RKO (cell line): ENCODE measurements around the gene TARS3.

Source experiments
- DNase-seq: peaks from one replicate; pipeline ENCODE4 v3.0.0-alpha.2; 2016; ENCODE audit warnings: low spot score

TARS3 gene

DNA sequence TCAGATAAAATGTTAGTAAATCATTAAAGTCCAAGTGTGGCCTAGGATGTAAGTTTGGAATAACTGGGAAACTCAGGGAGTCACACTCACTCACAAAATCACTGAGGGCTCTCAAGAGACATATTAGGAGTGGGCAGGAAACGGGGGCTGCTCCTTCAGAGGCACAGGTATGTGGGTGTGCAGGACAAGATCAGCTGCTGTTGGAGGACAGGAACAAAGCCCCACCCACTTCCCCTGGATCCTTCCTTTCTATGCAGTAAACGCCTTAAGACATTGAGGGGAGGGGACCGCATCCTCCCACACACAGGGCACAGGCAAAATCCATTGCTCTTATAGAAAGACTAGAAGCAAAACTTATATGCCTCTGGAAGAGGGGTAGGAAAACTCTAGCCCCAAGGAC, 102.3 kb downstream of the TARS3 start:
- no peak for DNase-seq

DNA sequence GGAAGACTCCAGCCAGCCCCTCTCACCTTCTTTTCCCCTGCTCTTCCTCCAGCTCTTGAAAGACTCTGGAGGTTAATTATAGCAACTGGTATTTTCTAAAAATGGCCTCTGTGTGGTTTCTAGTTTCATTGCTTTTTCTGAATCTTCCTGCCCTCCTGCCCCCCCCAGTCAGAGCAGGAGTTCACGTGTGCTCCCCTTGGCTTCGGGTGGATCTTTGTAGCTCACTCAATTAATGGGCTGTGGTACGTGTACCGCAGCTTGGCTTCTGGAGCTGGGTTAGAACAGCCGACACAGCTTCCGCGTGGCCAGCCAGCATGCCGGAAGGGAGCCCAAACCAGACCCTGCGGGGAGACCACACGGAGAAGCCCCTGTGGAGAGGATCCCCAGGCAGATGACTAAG, 103.6 kb downstream of the TARS3 start:
- no peak for DNase-seq

GRCh38 chr15:101619615-101619865, 104.7 kb downstream of the TARS3 start:
- no peak for DNase-seq

GRCh38 chr15:101618851-101619614, 105.2 kb downstream of the TARS3 start:
- no peak for DNase-seq

DNA sequence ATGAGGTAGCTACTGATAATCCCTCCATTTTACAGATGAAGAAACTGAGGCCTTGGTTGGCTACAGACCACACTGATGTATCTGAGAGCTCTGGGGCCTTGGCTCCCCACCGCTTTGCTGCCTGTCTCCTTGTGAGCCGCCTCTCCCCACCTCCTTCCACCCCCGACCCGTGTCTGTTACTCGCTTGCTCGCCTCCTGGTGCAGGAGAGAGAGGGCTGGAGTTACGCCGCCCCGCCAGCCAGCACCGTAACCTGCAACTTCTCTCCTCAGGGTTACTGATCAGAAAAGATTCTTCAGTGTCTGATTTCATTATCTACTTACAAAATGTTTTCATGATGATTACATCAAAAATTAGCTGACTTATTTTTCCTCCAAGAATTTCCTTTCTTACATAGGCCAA, 106.2 kb downstream of the TARS3 start:
- DNase-seq: no peak

DNA sequence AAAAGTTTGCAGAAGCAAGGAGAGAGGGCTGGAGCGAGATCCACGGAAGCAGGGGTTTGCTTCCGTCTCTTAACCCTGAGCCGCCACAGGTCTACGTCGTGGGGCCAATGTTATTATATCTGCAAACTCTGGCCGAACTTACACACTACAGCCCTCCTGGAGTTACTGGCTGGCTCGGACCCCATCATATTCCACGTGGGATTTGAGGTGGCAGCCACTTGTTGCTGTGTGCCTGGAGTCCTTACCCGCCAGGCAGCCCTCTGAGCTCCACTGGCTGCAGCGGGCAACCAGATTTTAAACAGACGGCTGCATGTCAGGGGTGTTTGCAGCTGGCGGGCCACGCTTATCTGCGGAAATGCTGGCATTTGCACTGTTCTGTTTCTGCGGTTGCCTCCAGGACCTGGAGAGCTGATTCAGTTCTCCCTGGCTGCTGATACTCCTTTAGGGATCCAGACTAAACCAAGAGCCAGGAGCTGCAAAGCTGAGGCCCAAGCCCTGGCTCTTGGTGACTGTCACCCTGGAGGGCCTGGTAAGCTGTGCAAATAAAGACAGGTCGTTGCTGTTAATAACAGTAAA, 106.8 kb downstream of the TARS3 start:
- DNase-seq: no peak

DNA sequence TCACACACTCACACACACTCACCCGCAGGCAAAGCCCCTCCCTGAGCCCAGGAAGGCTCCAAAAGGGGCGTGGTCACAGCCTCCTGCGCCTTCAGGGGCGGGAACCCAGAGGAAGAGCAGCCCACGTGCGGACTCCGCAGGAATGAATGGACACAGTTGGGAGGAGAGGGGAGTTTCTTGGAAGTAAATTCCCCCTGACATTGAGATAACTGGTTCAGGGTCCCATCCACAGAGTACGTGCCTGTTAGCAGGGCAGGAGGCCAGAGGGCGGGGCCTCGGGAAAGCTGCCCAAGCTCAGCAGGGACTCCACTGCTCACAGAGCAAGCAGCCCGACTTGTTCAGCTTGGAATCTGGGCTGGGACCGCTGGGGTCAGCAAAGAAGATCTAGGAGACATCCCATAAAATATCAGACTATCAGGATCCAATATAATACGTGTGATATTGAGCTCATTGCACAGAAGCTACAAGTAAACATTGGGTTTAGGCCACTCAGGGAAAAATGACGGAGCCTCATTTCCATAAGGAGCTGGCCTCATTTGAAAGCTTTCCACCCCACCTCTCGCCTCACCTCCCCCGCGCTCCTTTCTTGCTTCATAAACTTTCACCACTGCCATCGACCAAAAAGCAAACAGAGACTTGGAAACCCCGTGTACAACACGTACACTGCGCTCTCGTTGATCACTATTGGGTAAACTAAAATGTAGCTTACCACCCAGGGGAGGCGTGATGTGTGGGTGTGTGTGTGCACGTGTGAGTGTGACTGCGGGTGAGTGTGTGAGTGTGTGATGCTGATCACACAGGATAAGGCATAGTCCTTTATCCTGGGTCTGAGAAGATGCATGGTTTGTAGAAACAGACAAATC, 108.1 kb downstream of the TARS3 start:
- DNase-seq: peak; percentile 18

DNA sequence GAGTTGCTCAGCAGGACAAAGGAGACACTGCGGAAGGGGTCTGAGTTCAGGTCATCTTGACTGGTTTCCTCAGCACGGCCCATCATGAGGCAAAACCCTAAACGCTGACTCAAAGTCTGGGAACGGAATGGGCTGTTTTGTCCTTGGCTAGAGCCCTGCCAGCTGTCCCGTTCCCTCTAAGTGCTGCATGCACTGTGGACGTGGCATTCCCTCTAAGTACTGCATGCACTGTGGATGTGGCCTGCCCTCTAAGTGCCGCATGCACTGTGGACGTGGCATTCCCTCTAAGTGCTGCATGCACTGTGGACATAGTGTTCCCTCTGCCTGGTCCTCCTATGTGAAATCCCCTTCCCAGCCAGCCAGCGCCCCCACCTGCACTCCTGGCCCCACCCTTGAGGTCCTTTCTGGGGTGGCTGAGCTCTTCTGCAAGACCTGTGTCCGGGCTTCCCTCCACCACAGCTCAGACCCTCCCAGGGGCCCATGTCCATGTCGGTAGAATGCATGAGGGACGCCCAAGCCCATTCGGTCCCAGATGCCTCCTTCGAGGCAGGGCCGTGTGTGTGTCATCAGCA, 108.8 kb downstream of the TARS3 start:
- DNase-seq: no peak

DNA sequence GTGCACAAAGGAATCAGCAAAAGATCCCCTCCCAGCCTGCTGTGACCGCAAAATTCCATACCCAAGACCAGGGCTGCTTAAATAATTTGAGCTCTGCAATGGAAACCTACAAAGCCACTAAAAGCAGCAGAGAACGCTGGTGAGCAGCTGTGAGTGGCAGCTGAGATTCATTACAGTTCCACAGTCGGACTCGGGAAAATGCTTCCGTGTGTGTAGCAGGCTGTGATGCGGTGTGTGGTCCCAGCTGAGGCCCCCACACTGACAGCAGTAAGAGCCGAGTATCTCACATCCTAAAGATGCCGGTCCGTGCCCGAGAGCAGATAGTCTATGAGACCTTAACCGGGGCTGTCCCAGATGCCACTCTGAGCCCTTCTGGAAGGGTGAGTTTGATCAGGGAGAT, 109.5 kb downstream of the TARS3 start:
- no peak for DNase-seq

DNA sequence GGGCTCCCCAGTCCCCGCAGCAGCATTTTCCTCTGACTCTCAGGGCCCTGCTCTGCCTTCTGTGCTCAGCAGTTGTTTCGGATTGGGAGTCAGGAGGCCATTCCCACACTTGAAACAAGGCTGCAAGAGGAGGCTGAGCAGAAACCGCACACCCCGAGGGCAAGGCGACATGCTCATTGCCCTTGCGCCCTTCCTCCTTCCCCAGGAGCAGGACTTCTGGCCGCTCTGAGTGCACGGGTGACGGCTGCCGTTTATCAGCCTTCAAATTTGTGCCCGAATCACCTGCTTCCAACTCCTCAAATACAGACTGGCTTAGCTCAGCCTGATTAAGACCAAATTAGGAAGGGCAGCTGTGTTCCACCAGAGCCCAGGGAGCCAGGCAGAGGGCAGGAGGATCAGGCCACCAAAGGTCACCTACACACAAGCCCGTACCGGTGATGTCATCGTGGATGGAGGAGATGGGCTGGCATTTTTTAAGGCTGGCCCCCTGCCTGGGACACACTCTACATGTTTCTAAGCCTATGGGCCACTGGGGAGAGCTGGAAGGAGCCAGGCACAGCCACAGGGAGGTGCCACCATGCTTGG, 110.2 kb downstream of the TARS3 start:
- DNase-seq: no peak

DNA sequence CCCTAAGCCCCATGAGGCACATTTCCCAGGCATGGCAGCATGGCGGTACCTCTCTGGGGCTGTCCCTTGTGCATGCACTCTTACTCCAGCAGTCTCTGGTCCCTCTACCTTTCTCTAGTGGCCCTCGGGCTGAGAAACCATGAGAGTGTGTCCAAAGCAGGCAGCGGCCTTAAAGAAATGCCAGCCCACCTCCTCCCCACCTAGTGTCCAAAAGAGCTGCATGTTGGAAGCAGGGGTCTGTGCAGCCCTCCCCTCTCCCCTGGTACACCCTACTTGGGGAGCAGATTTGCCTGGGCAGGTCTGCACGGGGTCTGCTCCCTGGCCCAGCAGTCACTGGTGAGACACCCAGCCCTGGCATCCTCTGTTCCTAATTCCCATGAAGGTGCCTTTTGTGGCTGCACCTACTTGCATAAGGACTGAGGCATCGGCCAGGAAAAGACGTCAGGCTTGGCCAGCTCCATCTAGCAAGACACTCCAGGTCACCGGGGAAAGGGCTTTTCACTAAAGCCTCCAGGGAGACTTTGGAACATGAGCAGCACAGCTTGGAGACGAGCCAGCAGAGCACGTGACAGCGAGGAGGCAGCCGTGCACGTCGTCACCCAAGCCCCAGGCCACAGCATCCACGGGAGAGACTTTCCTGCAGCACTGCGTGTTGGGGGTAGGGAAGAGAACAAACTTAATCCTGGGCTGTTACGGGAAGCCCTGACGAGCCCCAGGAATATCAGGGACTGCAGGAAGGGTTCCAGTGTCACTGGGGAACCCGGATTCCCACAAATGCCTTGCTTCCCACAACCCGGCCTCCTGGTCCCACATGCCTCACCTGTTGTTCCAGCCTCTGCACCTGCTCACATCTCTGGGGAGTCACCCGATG, 110.9 kb downstream of the TARS3 start:
- DNase-seq: no peak

GRCh38 chr15:101612676-101613075, 111.6 kb downstream of the TARS3 start:
- no peak for DNase-seq

DNA sequence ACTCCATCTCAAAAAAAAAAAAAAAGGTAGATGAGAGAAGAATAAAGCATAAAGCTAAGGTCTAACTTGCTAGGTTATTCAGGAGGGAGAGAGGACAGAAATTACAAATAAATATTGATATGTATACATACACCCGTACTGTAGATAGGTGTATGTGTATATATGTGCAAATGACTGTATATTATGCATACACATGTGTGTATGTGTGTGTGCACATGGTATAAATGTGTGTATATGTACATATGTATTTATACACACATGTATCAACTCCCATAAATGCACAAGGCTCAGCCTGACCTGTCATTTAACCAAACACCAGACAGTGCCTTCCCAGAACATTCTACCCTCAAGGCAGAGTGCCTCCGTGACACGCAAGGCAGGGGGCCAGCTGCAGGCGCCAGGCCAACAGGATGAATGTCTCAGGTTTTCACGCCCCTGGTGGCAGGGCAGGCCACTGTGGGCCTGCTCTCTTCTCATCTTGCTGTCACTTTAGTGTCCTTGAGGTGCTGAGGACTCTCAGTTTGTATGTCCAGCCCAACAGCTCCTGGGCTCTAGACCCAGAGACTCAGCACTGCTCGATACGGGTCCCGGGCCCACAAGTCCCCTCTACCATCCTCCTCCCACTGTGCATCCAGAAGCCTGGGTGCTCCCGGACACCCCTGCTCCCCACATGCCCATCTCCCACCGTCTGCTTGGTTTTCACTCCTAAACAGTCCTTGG, 112.5 kb downstream of the TARS3 start:
- DNase-seq: no peak

DNA sequence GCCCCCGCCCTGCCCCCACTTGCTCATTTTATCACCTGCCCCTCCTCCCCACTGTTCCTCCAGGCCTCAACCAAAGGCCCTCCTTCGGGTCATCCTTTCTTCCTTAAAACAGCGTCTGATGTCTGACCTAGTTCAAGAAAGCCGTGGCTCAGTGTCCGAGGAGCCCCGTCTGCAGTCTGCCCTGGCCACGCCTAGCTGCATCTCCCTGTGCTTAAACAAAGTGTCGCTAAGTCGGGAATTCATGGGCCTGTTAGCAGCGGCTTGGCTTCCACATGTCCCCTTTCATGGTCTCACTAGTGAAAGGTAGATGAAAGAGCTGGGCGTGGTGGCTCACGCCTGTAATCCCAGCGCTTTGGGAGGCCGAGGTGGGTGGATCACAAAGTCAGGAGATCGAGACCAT, 113.3 kb downstream of the TARS3 start:
- DNase-seq: no peak

GRCh38 chr15:101610611-101611000, 113.7 kb downstream of the TARS3 start:
- DNase-seq: no peak

DNA sequence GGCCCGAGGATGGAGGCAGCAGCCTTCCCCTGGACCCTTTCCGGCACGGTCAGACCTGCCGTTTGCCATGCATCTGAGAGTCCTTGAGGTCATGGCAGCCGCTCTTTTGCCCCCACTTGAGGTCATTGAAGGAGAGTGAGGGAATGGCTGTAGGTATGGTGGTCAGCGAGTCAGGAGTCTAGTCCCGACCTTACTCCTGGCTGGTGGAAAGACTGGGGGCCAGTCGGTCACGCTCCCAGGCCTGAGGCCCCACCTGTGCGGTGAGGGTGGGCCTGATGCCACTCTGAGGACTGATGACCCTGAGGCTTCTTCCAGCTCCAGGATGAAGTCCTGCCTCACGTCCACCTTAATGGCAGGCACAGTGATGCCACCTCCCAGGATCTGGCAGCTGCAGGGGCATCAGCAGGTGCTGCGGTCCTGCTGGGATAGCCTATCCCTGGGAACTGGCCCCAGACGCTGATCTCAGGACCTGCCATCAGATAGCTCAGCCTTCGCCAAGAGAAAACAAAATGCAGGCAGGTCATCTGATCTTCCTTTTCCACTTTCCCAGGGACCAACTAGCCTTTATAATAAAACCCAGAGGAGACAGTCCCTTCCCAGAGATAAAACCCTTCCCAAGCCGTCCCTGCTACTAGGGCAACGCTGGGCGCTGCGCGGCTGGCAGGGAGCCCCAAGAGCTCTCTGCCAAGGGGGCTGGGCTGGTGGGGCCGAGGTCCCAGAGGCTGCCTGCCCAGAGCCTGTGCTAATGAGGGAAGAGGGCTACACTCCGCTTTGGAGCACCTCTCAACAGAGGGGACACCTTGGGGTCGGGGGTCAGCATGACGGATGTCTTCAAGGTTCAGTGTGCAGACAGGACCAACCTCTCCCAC, 114.3 kb downstream of the TARS3 start:
- no peak for DNase-seq

GRCh38 chr15:101608201-101608600, 116.1 kb downstream of the TARS3 start:
- DNase-seq: no peak

GRCh38 chr15:101607108-101607507, 117.2 kb downstream of the TARS3 start:
- DNase-seq: no peak

GRCh38 chr15:101604124-101604874, 120.0 kb downstream of the TARS3 start:
- no peak for DNase-seq
